HCT116 (cell line): ENCODE data around the gene ZFYVE1. TPM values are rescaled to one million over a fixed set of nuclear protein-coding genes. Genes with fewer than 3 reads are reported as not detected.

ENCODE experiments used
- ATAC-seq: fragments of 200-7000 bp; cut with Tn5 transposase; 2 replicates; pipeline ENCODE4 v1.9.1; 2020; ENCODE audit warnings: mild to moderate bottlenecking, moderate library complexity
- BruUV-seq: library from RNA; stranded (reverse); fragments of 400-500 nt; replicated peaks from 2 replicates; lab custom pipeline; 2021; lab: Mats Ljungman, UMichigan
- CTCF ChIA-PET: fragments of 300-600 bp; sonication (Branson Sonifier 250); formaldehyde crosslinking; loops from one replicate; lab custom pipeline; 2021; ENCODE audit warnings: antibody characterized with exemption; lab: Charles Lee
- POLR2A ChIA-PET: fragments of 300-600, 350-600 bp; sonication (Branson Sonifier 250); formaldehyde crosslinking; loops from one replicate; lab custom pipeline; 2021; ENCODE audit warnings: antibody characterized with exemption; lab: Charles Lee
- RAD21 ChIA-PET, 2 experiments: fragments of 300-600 bp; sonication (Branson Sonifier 250); formaldehyde crosslinking; loops; one replicate each; lab custom pipeline; 2023; ENCODE audit warnings: low total read pairs in 2 of 2; ENCODE audit not compliant: uncharacterized antibody in 2 of 2, unreplicated experiment in 2 of 2, low non-redundant PET in 1 of 2; lab: Charles Lee
- DNase-seq: peaks from one replicate; pipeline ENCODE4 v3.0.0-alpha.2; 2010; ENCODE audit warnings: low read depth, low spot score
- H2AFZ ChIP-seq: fragments of 200-600 bp; shearing (Covaris generic), sonication (generic); 2 replicates; pipeline ENCODE4 v1.6.1; 2017; ENCODE audit warnings: low read depth, mixed run types, mixed read lengths, antibody characterized with exemption, low read length; ENCODE audit not compliant: poor library complexity, severe bottlenecking
- H3K27ac ChIP-seq: 2 replicates; pipeline ENCODE4 v1.5.1; 2012; ENCODE audit warnings: low read depth, low read length
- H3K27me3 ChIP-seq: fragments of 200-600 bp; sonication (generic); 2 replicates; pipeline ENCODE4 v1.6.1; 2016; ENCODE audit warnings: mixed run types, low read length, mixed read lengths; ENCODE audit not compliant: insufficient read depth
- H3K36me3 ChIP-seq, 2 experiments: fragments of 200-500 bp in 1 of 2; fragments of 200-600 bp in 1 of 2; sonication (Bioruptor generic) in 1 of 2; sonication (generic) in 1 of 2; 2 replicates each; pipeline versions ENCODE4 v1.5.1 to v1.6.1; 2014 to 2016; ENCODE audit warnings: low read length in 2 of 2, inconsistent platforms in 1 of 2, mixed read lengths in 1 of 2, mixed run types in 1 of 2; ENCODE audit not compliant: insufficient read depth in 2 of 2, control insufficient read depth in 1 of 2
- H3K4me1 ChIP-seq, 2 experiments: fragments of 200-600 bp in 1 of 2; sonication (generic) in 1 of 2; 2 replicates each; pipeline versions ENCODE4 v1.5.1 to v1.6.1; 2012 to 2017; ENCODE audit warnings: low read length in 2 of 2, inconsistent platforms in 1 of 2, mild to moderate bottlenecking in 1 of 2, mixed read lengths in 1 of 2, mixed run types in 1 of 2, moderate library complexity in 1 of 2; ENCODE audit not compliant: insufficient read depth in 2 of 2, control insufficient read depth in 1 of 2
- H3K4me2 ChIP-seq: fragments of 200-600 bp; sonication (generic); 2 replicates; pipeline ENCODE4 v1.6.1; 2017; ENCODE audit warnings: mixed run types, low read length, mixed read lengths
- H3K4me3 ChIP-seq, 2 experiments: fragments of 200-600 bp in 1 of 2; sonication (generic) in 1 of 2; replicated peaks in 1 of 2; 2 replicates each; pipeline ENCODE4 v1.5.1; 2011 to 2016; ENCODE audit warnings: low read length in 2 of 2, control low read depth in 1 of 2, low read depth in 1 of 2, mild to moderate bottlenecking in 1 of 2, mixed read lengths in 1 of 2, mixed run types in 1 of 2
- H3K79me2 ChIP-seq: fragments of 200-600 bp; sonication (generic); 2 replicates; pipeline ENCODE4 v1.6.1; 2017; ENCODE audit warnings: mild to moderate bottlenecking, mixed run types, low read length, moderate library complexity, mixed read lengths; ENCODE audit not compliant: insufficient read depth
- H3K9ac ChIP-seq: fragments of 200-600 bp; sonication (generic); 2 replicates; pipeline ENCODE4 v1.6.1; 2016; ENCODE audit warnings: low read length, mixed read lengths
- H3K9me2 ChIP-seq: fragments of 200-600 bp; sonication (generic), shearing (Covaris generic); 2 replicates; pipeline ENCODE4 v1.6.1; 2017; ENCODE audit warnings: mixed run types, mild to moderate bottlenecking, moderate library complexity; ENCODE audit not compliant: insufficient read depth
- H3K9me3 ChIP-seq, 2 experiments: fragments of 200-500 bp in 1 of 2; fragments of 200-600 bp in 1 of 2; sonication (Bioruptor generic) in 1 of 2; sonication (generic) in 1 of 2; 2 replicates each; pipeline ENCODE4 v1.6.1; 2014 to 2017; ENCODE audit warnings: low read length in 2 of 2, mixed read lengths in 2 of 2, inconsistent platforms in 1 of 2, low read depth in 1 of 2, mild to moderate bottlenecking in 1 of 2, mixed run types in 1 of 2, moderate library complexity in 1 of 2; ENCODE audit not compliant: control insufficient read depth in 1 of 2, insufficient read depth in 1 of 2
- H4K20me1 ChIP-seq: fragments of 200-600 bp; sonication (generic), shearing (Covaris generic); 2 replicates; pipeline ENCODE4 v1.6.1; 2017; ENCODE audit warnings: mixed run types, mild to moderate bottlenecking, moderate library complexity; ENCODE audit not compliant: insufficient read depth
- CBX3 ChIP-seq: IDR thresholded peaks from 2 replicates; pipeline ENCODE4 v1.6.1; 2012; ENCODE audit warnings: low read depth
- ELF1 ChIP-seq: IDR thresholded peaks from 2 replicates; pipeline ENCODE4 v1.6.1; 2012; ENCODE audit warnings: low read depth, borderline replicate concordance
- EZH2phosphoT487 ChIP-seq: fragments of 200-600 bp; IDR thresholded peaks from 2 replicates; pipeline ENCODE4 v1.6.1; 2018; ENCODE audit warnings: antibody characterized with exemption, borderline replicate concordance
- JUND ChIP-seq: IDR thresholded peaks from 2 replicates; pipeline ENCODE4 v1.6.1; 2012
- SP1 ChIP-seq: IDR thresholded peaks from 2 replicates; pipeline ENCODE4 v1.6.1; 2012; ENCODE audit warnings: low read depth
- ZBTB33 ChIP-seq: IDR thresholded peaks from 2 replicates; pipeline ENCODE4 v1.6.1; 2011; ENCODE audit warnings: mild to moderate bottlenecking, low read length, moderate library complexity; ENCODE audit not compliant: insufficient replicate concordance; ENCODE audit errors: extremely low read depth
- intact Hi-C: fragments of 100-400 bp; cut with micrococcal nuclease; formaldehyde crosslinking; loops from 2 replicates; pipeline ENCODE4 v1.10.0; 2022
- total RNA-seq: library from RNA; stranded (reverse); gene quantifications from one replicate; pipeline ENCODE4 v1.2.1, GENCODE V29; 2021; ENCODE audit not compliant: unreplicated experiment
- TF ChIP-seq, protein P1 (sequence below), 3 experiments: fragments of 200-600 bp in 1 of 3; sonication (generic) in 1 of 3; IDR thresholded peaks in 2 of 3; conservative IDR thresholded peaks in 1 of 3; 2 replicates each; pipeline ENCODE4 v1.5.1; 2012 to 2017; ENCODE audit warnings: low read depth in 2 of 3, low read length in 2 of 3, antibody characterized with exemption in 1 of 3, borderline replicate concordance in 1 of 3, control low read depth in 1 of 3, mild to moderate bottlenecking in 1 of 3, mixed read lengths in 1 of 3, mixed run types in 1 of 3, moderate library complexity in 1 of 3; ENCODE audit not compliant: insufficient read depth in 1 of 3
- TF ChIP-seq, protein P2 (sequence below): IDR thresholded peaks from 2 replicates; pipeline ENCODE4 v1.6.1; 2012

ZFYVE1 gene
- total RNA-seq, 1 experiment from 2014 or later: 7.7 TPM

DNA sequence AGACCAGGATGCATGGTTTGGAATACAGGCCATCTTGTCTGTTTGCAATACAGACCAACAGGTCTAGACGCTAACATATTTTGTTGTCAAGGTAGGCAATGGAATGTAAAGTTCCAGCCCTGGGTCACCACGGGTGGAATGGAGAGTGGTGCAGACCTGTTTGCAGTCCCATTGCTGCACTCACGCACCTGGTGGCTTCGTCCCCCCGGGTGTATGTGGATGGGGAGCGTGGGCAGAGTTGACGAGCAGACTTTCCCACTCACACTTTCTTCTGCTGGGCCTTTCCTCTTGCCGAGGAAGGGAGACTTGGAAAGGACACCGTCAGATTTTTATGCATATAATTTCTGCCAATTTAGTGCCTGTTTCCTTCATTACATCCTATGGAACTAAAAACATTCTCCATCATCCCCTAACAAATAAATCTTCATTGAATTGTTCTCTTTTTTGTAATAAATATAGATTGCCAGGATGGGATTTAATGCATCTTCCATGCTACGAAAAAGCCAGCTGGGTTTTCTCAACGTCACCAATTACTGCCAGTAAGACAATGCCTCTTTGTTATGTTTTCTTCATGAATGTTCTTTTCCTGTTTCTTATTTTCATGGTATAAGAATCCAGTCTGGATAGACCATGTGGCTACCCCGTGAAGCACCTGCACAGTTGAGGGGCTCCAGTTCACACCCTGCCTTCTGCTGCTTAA is 85.5 kb downstream of the ZFYVE1 start:
- intact Hi-C loops: no loop called here

More for the DNA sequence above, 85.5 kb downstream of the ZFYVE1 start:
- no peaks in the 10 kb centered on the region for H3K9me2 ChIP-seq
- CTCF ChIA-PET: no interaction called here
- no peaks in the 10 kb centered on the region for H3K9me3 ChIP-seq
- H3K27me3 ChIP-seq: no peaks in the 10 kb centered on the region
- TF ChIP-seq CBX3 (no peak), JUND (no peak), EZH2phosphoT487 (no peak), ELF1 (no peak), ZBTB33 (no peak), SP1 (no peak)
- TF ChIP-seq, protein P1, sequence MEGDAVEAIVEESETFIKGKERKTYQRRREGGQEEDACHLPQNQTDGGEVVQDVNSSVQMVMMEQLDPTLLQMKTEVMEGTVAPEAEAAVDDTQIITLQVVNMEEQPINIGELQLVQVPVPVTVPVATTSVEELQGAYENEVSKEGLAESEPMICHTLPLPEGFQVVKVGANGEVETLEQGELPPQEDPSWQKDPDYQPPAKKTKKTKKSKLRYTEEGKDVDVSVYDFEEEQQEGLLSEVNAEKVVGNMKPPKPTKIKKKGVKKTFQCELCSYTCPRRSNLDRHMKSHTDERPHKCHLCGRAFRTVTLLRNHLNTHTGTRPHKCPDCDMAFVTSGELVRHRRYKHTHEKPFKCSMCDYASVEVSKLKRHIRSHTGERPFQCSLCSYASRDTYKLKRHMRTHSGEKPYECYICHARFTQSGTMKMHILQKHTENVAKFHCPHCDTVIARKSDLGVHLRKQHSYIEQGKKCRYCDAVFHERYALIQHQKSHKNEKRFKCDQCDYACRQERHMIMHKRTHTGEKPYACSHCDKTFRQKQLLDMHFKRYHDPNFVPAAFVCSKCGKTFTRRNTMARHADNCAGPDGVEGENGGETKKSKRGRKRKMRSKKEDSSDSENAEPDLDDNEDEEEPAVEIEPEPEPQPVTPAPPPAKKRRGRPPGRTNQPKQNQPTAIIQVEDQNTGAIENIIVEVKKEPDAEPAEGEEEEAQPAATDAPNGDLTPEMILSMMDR (IDR thresholded peaks at IDR 0.05 in 2 of 3, conservative IDR thresholded peaks at IDR 0.05 in 1 of 3; ENCODE audit: borderline replicate concordance in 1 of 3, insufficient read depth in 1 of 3, low read depth in 2 of 3, low read length in 2 of 3): no peak
- TF ChIP-seq, protein P2, sequence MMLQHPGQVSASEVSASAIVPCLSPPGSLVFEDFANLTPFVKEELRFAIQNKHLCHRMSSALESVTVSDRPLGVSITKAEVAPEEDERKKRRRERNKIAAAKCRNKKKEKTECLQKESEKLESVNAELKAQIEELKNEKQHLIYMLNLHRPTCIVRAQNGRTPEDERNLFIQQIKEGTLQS: no peak
- H3K27ac ChIP-seq: no peak overlapping the region
- no peak overlapping the region for H3K9ac ChIP-seq
- no peaks in the 10 kb centered on the region for H4K20me1 ChIP-seq
- H3K4me2 ChIP-seq: no peak overlapping the region
- no peaks in the 10 kb centered on the region for H3K4me1 ChIP-seq
- no peak for DNase-seq
- no peak overlapping the region for H3K4me3 ChIP-seq
- H2AFZ ChIP-seq: no peak overlapping the region
- no peaks in the 10 kb centered on the region; the same call in 1 of the 2 replicates for H3K79me2 ChIP-seq
- no TSS peak for BruUV-seq
- peaks cover 13 to 16% of the 10 kb centered on the region in 2 experiments; a peak in 3 of 4 replicates for H3K36me3 ChIP-seq
- RAD21 ChIA-PET: no interaction called here
- ATAC-seq: no peak
- POLR2A ChIA-PET: no interaction called here
